ENCODE data around the gene TSR2.
"Not testable (repeated sequence)": the region's sequence is repeated elsewhere in the genome, so short reads cannot be mapped to it uniquely, and the experiment has no call there.

TSR2 gene

DNA sequence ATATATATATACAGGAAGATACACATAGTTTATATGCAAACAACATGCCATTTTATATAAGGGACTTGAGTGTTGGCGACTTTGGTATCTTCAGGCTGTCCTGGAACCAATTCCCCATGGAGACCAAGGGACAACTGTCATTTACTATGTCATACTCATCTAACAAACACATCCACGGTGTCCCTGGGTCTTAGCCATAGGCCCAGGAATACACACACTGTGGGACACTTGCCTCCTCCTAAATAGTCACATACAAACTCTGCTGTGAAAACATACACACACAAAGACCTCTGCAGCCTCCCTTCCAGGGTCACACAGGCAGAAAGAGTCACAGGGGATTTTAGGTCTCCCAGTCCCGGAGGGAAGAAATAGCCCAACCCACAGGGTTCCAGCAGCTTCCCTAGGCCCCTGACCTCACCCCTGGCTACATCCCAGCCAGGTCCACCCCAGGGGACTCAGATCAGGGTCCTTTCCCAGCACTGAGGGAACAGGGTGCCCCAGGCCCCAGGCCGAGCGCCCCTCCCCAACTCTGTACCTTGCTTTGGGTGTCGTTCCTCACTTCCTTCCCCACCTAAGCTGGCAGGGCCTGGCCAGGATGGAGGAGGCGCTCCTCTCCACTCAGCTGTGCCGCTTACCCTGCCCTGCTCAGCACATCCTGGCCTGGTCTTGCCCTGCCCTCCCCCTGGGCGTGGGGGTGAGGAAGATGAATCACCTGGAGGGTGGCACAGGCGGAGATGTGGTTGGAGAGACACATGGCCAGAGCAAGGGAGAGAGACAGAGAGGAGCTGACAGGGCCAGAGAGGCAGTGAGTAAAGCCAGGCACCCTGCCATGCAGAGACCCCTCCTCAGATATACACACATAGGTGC is 34.0 kb downstream of the TSR2 start:
- no peak for DNase-seq

DNA sequence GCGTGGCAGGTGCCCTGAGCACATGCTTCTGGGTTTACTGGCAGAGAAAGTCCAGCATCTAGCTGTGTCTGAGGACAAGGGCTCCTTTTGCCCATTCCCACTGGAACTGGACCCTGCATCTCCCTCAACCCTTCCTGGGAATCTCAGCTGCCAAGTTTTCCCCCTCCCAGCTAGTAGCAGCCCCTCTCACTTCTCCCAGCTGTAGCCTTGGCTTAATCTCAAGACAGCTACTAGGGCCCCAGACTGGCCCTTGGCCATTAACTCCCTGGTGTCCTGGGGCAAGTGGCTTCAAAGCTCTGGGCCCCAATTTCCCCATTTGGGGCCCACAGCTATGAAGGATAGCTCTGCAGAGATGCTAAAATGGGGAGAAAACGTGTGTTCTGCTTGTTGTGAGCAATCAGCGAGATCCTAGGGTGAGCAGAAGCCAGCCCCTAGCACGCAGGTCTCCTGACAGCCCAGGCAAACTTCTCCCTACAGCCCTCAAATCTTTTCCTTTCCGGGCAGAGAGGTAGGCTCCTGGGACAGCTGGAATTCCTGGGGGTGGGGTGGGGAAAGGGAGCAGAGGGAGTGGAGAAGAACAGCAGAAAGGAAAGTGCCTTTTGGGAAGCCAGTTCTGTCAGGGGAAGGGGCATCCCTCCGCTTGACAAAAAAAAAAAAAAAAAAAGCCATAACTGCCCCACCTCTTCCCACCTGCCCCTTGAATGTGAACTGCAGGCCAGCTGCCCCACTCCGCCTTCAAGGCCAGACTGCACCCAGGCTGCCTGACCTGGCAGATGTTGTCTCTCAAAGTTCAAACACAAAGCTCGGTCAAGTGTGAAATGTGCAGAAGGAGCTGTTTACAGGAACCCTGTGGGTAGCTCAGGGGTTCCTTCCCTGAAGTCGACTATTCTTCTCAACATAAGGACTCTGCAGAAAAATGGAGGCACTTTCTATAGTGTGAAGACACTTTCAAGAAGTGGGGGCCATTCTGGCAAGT is 39.2 kb downstream of the TSR2 start:
- DNase-seq = no peak

DNA sequence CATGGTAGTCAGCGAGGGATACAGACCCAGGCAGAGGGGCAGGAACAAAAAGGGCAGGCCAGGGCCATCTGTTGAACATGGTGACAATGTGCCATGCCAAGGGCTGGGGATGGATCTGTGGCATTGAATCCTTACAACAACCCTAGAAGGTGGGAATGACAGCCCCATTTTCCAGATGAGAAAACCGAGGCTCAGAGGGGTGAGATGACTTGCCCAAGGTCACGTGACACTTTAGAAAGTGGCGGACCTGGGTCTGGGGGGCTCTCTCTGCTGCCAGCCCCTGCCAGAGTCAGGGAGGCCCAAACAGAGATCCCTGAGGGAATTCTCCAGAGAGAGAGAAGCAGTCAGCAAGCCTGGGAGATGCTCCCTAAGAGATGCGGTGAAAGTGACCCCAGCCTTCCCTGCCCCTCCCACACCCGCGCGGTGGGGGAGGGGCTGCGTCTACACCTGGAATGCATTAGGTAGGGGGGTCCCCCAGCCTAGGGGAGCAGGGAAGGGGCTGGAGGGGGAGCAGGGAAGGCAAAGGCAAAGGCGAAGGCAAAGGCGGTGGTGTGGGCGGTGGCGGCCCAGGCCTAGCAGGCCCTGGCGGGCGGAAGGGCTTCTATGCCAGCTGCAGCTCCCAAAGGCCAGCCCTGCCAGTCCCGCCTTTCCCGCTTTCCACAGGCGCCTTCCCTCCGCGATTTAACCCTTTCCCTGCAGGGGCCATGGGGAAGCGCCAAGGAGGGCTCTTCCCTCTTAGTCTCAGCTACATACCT is 42.8 kb downstream of the TSR2 start:
- DNase-seq = no peak

DNA sequence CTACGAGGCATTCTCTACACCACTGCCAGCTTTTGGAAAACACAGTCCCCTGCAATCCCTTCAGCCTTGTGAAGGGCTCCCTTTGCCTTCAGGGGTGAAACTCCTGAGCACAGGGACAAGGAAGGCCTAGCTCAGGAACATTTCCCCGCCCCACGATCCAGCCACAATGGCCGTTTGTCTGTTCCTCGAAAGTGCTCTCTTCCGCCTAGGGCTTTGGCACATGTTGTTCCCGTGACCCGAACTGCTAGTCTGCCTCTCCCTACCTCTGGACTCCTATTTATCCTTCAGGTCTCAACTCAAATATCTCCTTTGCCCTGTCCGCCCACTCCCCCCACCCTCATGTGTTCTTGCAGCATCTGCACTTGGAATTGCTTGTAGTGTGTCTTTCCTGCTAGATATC is 43.7 kb downstream of the TSR2 start:
- DNase-seq = no peak

DNA sequence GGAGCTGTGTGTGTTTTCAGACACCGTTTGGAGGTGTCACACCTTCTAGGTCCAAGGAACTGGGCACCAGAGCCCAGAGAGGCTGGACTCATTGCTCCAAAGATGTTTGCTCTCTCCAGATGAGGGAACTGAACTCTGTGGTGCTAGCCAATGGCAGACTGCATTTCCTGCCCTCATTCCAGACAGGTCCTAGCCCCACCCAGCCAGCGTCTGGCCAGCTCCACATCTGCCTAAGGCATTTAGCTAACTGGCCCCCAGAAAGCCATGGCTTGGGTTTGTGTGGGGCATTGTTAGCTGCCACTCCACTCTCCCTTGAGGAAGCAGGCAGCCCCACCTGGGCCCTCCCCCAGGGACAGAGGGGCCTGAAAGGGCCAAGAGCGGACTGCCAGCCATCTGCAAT is 44.5 kb downstream of the TSR2 start:
- DNase-seq = no peak

DNA sequence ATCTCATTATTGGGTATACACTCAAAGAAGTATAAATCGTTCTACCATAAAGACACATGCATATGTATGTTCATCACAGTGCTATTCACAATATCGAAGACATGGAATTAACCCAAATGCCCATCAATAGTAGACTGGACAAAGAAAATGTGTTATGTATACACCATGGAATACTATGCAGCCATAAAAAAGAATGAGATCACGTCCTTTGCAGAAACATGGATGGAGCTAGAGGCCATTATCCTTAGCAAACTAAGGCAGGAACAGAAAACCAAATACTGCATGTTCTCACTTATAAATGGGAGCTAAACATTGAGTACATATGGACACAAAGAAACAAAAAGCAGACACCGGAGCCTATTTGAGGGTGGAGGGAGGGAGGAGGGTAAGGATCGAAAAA is 49.6 kb downstream of the TSR2 start:
- not testable (repeated sequence) for DNase-seq

DNA sequence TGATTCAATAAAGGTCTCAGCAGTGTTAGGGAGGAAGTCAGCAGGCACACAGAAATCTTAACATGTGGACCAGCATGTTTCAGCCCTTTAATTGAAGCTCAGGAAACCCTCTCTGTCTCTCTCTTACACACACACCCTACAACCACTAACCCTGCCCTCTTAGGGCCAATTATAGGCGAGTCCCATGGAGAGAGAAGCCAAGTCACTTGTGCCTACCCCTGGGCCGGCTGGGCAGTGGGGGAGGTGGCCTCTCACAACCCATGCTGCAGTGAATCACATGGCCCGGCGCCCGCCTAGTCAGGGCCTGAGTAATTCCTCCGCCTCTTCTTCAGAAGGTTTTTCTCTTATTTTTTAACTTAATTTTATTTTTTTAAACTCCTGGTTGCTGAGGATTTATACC is 52.1 kb downstream of the TSR2 start:
- no peak for DNase-seq

DNA sequence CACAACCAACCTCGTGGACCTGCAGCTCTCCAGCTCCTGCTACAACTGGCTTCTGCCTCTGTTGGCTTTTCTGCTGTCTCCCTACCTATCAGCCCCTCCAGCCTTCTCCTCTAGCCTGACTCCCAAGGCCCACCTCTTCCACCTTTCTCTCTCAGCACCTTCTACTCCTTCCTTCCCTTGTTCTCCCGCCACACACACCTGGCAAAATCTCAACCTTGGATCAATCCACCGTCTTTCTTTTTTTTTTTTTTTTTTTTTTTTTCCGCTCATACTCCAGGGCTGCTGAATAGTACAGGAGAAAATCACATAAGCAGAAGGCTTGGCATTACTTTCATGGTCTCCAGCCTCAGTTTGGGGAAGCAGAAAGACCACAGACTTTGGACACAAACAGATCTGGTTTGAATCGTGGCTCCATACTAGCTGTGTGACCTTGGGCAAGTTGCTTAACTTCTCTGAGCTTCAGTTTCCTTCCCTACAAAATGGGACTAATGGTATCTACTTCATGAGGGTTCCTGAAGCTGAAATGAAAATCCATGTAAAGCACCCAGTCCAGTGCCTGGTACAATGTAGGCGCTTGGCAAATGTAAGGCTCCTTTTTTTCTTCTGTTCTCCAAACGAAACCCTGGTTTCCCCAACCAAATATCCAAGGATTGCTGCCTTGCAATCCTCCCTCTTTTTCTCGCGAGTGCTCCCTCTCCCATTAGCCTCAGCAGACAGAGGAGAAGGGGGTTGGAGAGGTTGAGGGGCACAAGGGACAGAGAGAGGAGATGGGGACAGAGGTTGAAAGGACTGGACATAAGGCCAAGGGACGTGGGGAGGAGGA is 54.2 kb downstream of the TSR2 start:
- DNase-seq = no peak

Data from NK-92 treated with Interleukin-12 subunit alpha and Interleukin-12 subunit beta, amount 100 ng/mL, for 24 hours (cell line).